BE2C (cell line): ENCODE measurements around the gene PPIP5K2.

ENCODE experiments used
- DNase-seq: peaks from one replicate; pipeline ENCODE4 v3.0.0-alpha.2; 2020
- H3K27me3 ChIP-seq: fragments of 250-450 bp; sonication (Bioruptor Pico); 2 replicates; pipeline ENCODE4 v1.5.1; 2020; ENCODE audit warnings: mild to moderate bottlenecking
- H3K36me3 ChIP-seq: fragments of 250-450 bp; sonication (Bioruptor Pico); 2 replicates; pipeline ENCODE4 v1.5.1; 2020; ENCODE audit warnings: mild to moderate bottlenecking
- H3K4me1 ChIP-seq: fragments of 250-450 bp; sonication (Bioruptor Pico); 2 replicates; pipeline ENCODE4 v1.5.1; 2020
- H3K4me3 ChIP-seq: 2 replicates; pipeline ENCODE4 v1.5.1; 2011; ENCODE audit warnings: low read depth, low read length
- H3K9me3 ChIP-seq: fragments of 250-450 bp; sonication (Bioruptor Pico); 2 replicates; pipeline ENCODE4 v1.5.1; 2020
- CTCF ChIP-seq: IDR thresholded peaks from 2 replicates; pipeline ENCODE4 v1.5.1; 2012; ENCODE audit warnings: mild to moderate bottlenecking, low read depth, low read length

The PPIP5K2 gene

DNA sequence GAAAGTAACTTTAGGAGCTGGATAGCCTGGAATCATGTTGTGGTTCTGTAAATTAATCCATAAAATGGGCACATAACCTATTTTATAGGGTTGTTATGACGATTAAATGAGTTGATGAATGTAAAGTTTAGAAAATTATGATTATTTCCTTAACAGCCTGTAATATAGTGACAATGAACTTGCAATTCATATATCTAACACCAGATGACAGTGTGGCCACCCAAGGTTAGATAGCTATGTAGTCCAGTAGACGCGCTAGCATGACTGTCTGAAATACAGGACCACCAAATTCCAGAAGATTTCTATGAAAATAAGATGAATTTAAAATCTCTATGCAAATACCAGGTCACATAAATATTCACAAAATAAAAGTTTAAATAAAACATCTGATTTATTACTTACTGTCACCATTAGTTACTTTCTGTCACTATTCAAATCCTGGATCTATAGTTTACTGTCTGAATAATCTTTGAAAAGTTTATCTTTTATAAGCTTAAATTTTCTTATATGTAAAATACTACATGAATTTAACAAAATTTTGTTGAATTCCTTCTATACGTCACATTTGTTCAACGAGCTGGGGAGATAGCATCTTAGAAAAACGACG, 112.4 kb downstream of the PPIP5K2 start:
- DNase-seq = peak; percentile 39
- H3K27me3 ChIP-seq = no peaks in the 10 kb centered on the region
- no peak overlapping the region for H3K4me3 ChIP-seq
- no peaks in the 10 kb centered on the region for H3K4me1 ChIP-seq
- H3K36me3 ChIP-seq = no peaks in the 10 kb centered on the region; the same call in 1 of the 2 replicates
- no peaks in the 10 kb centered on the region for H3K9me3 ChIP-seq
- TF ChIP-seq CTCF = peak; percentile 89

GRCh38 chr5:103234239-103234975, 114.3 kb downstream of the PPIP5K2 start:
- Histone ChIP-seq H3K27me3 (no peaks in the 10 kb centered on the region), H3K36me3 (no peaks in the 10 kb centered on the region; the same call in 1 of the 2 replicates), H3K4me3 (no peak overlapping the region), H3K9me3 (no peaks in the 10 kb centered on the region), H3K4me1 (no peaks in the 10 kb centered on the region)
- TF ChIP-seq CTCF = no peak
- no peak for DNase-seq

- Histone ChIP-seq H3K27me3 (no peaks in the 10 kb centered on the region), H3K9me3 (no peaks in the 10 kb centered on the region), H3K4me3 (no peak overlapping the region), H3K4me1 (no peaks in the 10 kb centered on the region), H3K36me3 (no peaks in the 10 kb centered on the region)
- TF ChIP-seq CTCF = no peak
- no peak for DNase-seq
These were observed 115.8 kb downstream of the PPIP5K2 start for GRCh38 chr5:103235891-103236290.

- H3K4me1 ChIP-seq = no peaks in the 10 kb centered on the region
These were observed 117.7 kb downstream of the PPIP5K2 start for GRCh38 chr5:103237778-103238177.

DNA sequence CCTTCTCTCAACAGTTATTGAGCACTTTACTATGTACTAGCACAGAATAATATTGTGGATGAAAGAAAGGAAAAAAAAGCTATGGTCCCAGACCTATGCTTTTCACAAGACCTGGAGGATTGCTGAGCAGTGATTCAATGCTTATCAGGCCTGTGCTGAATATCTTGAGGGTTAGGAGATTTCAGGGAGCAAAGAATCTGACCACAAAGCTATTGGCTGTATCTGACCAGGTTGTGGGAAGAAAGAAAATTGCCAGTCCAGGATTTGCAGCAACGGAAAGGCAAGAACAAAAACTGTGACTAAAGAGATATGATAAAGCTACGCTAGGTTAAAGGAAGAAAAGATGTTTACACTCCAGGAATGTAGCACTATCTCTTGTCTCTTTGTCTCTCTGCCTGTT, 123.6 kb downstream of the PPIP5K2 start:
- Histone ChIP-seq H3K9me3 (no peaks in the 10 kb centered on the region), H3K36me3 (no peaks in the 10 kb centered on the region), H3K27me3 (no peaks in the 10 kb centered on the region), H3K4me3 (no peak overlapping the region), H3K4me1 (no peaks in the 10 kb centered on the region)
- no peak for TF ChIP-seq CTCF
- no peak for DNase-seq

More at GRCh38 chr5:103237778-103238177, 117.7 kb downstream of the PPIP5K2 start:
- Histone ChIP-seq H3K4me3 (no peak overlapping the region), H3K9me3 (no peaks in the 10 kb centered on the region), H3K27me3 (no peaks in the 10 kb centered on the region), H3K36me3 (no peaks in the 10 kb centered on the region)
- DNase-seq = no peak
- no peak for TF ChIP-seq CTCF

DNA sequence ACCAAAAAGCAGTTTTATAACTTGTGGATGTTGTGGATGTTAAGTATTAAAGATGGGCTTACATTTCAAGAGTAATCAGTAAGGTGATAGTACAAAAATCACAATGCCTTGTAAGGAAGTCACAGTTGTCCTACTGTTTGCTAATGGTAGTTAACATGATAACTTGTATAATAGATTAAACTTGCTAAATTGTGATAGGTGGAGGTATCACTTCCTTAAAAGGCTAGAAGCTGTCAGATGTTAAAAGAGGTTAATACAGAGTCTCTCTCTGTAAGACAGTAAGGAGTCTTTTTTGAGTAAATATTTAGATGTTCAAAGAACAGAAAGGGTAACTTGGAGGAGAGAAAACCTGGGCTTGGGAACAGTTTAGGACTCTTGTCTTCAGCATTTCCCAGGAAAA, 124.3 kb downstream of the PPIP5K2 start:
- Histone ChIP-seq H3K9me3 (no peaks in the 10 kb centered on the region), H3K27me3 (no peaks in the 10 kb centered on the region), H3K4me3 (no peak overlapping the region), H3K4me1 (no peaks in the 10 kb centered on the region), H3K36me3 (no peaks in the 10 kb centered on the region)
- TF ChIP-seq CTCF = no peak
- no peak for DNase-seq
